ENCODE results near the gene RSF1.

GRCh38 chr11:77672264-77672663, 148.3 kb downstream of the RSF1 start:
- TF ChIP-seq ZNF274 (IDR thresholded peaks at IDR 0.05; ENCODE audit: low read depth, low read length) = no peak
- TF ChIP-seq CTCF (IDR thresholded peaks at IDR 0.05 in 2 of 3, conservative IDR thresholded peaks at IDR 0.05 in 1 of 3; ENCODE audit: borderline replicate concordance in 1 of 3, insufficient read depth in 1 of 3, low read depth in 2 of 3, low read length in 2 of 3) = no peak
- no peak for TF ChIP-seq EZH2phosphoT487 (IDR thresholded peaks at IDR 0.05; ENCODE audit: borderline replicate concordance)
- TF ChIP-seq POLR2A (IDR thresholded peaks at IDR 0.05; ENCODE audit: borderline replicate concordance, extremely low read depth, insufficient read depth, insufficient read length) = no peak
- TF ChIP-seq EZH2 (IDR thresholded peaks at IDR 0.05) = no peak
- TF ChIP-seq JUND (IDR thresholded peaks at IDR 0.05) = no peak
- no peak for TF ChIP-seq CEBPB (IDR thresholded peaks at IDR 0.05; ENCODE audit: low read depth)
- no peak for TF ChIP-seq SIN3A (IDR thresholded peaks at IDR 0.05; ENCODE audit: low read depth)
- no peak for TF ChIP-seq MAX (IDR thresholded peaks at IDR 0.05)
- TF ChIP-seq SRF (IDR thresholded peaks at IDR 0.05; ENCODE audit: low read depth) = no peak
- TF ChIP-seq POLR2AphosphoS5 (IDR thresholded peaks at IDR 0.05; ENCODE audit: low read depth, low read length) = no peak
- TF ChIP-seq, protein P1, sequence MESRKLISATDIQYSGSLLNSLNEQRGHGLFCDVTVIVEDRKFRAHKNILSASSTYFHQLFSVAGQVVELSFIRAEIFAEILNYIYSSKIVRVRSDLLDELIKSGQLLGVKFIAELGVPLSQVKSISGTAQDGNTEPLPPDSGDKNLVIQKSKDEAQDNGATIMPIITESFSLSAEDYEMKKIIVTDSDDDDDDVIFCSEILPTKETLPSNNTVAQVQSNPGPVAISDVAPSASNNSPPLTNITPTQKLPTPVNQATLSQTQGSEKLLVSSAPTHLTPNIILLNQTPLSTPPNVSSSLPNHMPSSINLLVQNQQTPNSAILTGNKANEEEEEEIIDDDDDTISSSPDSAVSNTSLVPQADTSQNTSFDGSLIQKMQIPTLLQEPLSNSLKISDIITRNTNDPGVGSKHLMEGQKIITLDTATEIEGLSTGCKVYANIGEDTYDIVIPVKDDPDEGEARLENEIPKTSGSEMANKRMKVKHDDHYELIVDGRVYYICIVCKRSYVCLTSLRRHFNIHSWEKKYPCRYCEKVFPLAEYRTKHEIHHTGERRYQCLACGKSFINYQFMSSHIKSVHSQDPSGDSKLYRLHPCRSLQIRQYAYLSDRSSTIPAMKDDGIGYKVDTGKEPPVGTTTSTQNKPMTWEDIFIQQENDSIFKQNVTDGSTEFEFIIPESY (IDR thresholded peaks at IDR 0.05; ENCODE audit: extremely low read depth, insufficient replicate concordance, low read length) = no peak
- no peak for TF ChIP-seq CBX3 (IDR thresholded peaks at IDR 0.05; ENCODE audit: low read depth)
- TF ChIP-seq SP1 (IDR thresholded peaks at IDR 0.05; ENCODE audit: low read depth) = no peak

All from HCT116 (cell line).